ENCODE measurements around the gene PDE4A.
A peak's percentile ranks its signal among the peaks of the same experiment; 100 is the strongest.

PDE4A gene

DNA sequence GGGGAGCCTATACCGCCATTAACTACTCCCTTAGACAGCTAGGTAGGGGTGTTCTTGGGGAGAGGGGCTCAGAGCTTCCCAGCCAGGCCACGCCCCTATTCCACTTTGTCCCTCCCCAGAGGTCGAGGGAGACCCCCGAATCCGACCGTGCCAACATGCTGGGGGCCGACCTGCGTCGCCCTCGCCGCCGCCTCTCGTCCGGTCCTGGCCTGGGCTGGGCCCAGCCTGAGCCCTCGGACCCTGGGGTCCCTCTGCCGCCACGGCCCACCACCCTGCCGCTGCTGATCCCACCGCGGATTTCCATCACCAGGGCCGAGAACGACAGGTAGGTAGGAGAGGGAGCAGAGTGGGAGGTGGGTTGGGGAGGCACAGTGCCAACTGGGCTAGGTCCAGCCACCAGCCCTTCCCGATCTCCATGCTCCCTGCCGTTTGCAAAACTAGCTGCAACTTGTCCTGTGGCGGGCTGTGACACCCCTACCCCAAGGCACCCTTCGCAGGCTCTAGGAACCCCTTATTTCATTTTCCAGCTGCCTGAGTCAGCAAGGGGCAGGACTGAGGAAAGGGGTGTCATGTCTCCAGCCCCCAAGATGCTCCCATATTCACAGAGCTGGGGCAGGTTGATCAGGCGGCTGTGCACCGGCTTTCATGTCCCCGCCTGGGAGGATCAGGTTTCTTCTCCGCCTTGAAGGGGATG, 2.6 kb upstream of the PDE4A start:
- TF ChIP-seq CTCF (IDR thresholded peaks at IDR 0.05; ENCODE audit: insufficient read depth, low read length, missing control alignments), result no peak
- DNase-seq (ENCODE audit: low read depth, low spot score), result no peak
- ChIA-PET POLR2A (interaction anchor here (0.6 kb wide), 1 partner anchor 37 kb away, joined by 3 read pairs; the partner anchor contains the start of gene TYK2), CTCF (interaction anchor here (0.7 to 20.1 kb wide), 16 partner anchors 9 to 344 kb away, joined by 3 to 392 read pairs (median 6); partner anchors contain the start of genes CDC37, ICAM1, MRPL4 and PDE4A)
- no peak overlapping the region for H3K4me3 ChIP-seq (ENCODE audit: low read depth, low read length)

GRCh38 chr19:10418235-10418484, 2.2 kb upstream of the PDE4A start:
- no peak for TF ChIP-seq CTCF (IDR thresholded peaks at IDR 0.05; ENCODE audit: insufficient read depth, low read length, missing control alignments)
- no peak for DNase-seq (ENCODE audit: low read depth, low spot score)
- ChIA-PET POLR2A (no interaction called here), CTCF (interaction anchor here (0.7 to 20.1 kb wide), 13 partner anchors 8 to 344 kb away, joined by 3 to 392 read pairs (median 6); partner anchors contain the start of genes CDC37, MRPL4 and PDE4A)
- no peak overlapping the region for H3K4me3 ChIP-seq (ENCODE audit: low read depth, low read length)

GRCh38 chr19:10418485-10419199, 1.7 kb upstream of the PDE4A start:
- no peak for DNase-seq (ENCODE audit: low read depth, low spot score)
- peak overlapping the region; percentile 52 for H3K4me3 ChIP-seq (ENCODE audit: low read depth, low read length)
- POLR2A ChIA-PET, result no interaction called here
- no peak for TF ChIP-seq CTCF (IDR thresholded peaks at IDR 0.05; ENCODE audit: insufficient read depth, low read length, missing control alignments)
- CTCF ChIA-PET, result interaction anchor here (0.7 to 20.1 kb wide), 11 partner anchors 8 to 167 kb away, joined by 3 to 392 read pairs (median 6); partner anchors contain the start of genes CDC37, MRPL4 and PDE4A

DNA sequence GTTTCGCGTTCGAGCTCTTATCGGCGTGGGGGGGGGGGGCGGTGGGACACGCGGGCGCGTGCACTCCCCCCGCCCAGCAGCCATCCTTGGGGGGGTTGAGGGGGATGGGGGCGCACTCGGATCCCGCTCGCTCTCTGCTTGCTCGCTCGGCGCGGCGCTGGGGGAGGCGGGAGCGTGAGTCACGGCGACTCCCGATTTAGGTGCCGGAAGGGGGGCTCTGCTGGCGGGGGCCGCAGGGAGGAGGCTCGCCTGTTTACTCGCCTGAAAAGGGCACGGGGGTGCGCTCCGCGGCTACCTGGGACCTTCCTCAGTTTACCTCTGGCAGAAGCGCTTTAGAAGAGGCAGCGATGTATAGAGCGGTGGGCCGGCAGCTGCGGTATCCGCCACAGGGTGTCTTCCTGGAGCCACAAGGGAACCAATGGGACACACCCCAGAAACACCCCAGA, 1.1 kb upstream of the PDE4A start:
- H3K4me3 ChIP-seq (ENCODE audit: low read depth, low read length), result peak overlapping the region; percentile 52
- no peak for TF ChIP-seq CTCF (IDR thresholded peaks at IDR 0.05; ENCODE audit: insufficient read depth, low read length, missing control alignments)
- POLR2A ChIA-PET, result no interaction called here
- no peak for DNase-seq (ENCODE audit: low read depth, low spot score)
- CTCF ChIA-PET, result interaction anchor here (1.9 to 20.1 kb wide), 4 partner anchors 7 to 35 kb away, joined by 6 to 392 read pairs (median 112); partner anchors contain the start of genes CDC37 and PDE4A

GRCh38 chr19:10419646-10420443, 493 bp upstream of the PDE4A start:
- DNase-seq (ENCODE audit: low read depth, low spot score), result no peak
- POLR2A ChIA-PET, result no interaction called here
- peak overlapping the region; percentile 52 for H3K4me3 ChIP-seq (ENCODE audit: low read depth, low read length)
- no peak for TF ChIP-seq CTCF (IDR thresholded peaks at IDR 0.05; ENCODE audit: insufficient read depth, low read length, missing control alignments)
- CTCF ChIA-PET, result interaction anchor here (1.9 to 20.1 kb wide), 4 partner anchors 7 to 28 kb away, joined by 8 to 392 read pairs (median 304); partner anchors contain the start of genes CDC37 and PDE4A

All from AG04449 (cell line).